ENCODE data around the gene FAM98C.

The FAM98C gene

GRCh38 chr19:38457202-38457601 lies 54.3 kb downstream of the FAM98C start:
- DNase-seq (ENCODE audit: low spot score) = no peak

- no peak for DNase-seq (ENCODE audit: low spot score)
Observed at GRCh38 chr19:38457690-38458405, 55.0 kb downstream of the FAM98C start.
